Activated CD4-positive, CD25-positive, alpha-beta regulatory T cell treated with anti-CD3 and anti-CD28 coated beads, Interleukin-2, amount 50 U/mL, for 72 hours (primary cell): ENCODE measurements around the gene FOXRED2.

Source experiments
- DNase-seq: peaks from one replicate; pipeline ENCODE4 v3.0.0; 2021

FOXRED2 gene

DNA sequence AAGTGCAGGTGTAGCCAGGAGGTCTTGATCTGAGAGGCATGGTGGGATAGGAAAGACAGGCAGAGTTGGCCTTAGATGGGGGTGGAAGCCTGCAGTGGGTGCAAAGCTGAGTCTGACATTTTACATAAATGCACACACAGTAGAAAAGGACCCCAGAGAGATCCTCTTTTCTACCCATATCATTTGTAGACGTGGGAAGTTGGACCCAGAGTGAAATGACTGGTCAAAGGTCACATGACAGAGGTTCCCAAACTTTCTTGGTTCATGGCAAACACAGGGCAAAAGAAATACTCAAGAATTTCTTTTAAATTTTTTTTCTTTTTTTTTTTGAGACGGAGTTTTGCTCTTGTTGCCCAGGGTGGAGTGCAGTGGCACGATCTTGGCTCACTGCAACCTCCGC is 6.2 kb upstream of the FOXRED2 start:
- DNase-seq = no peak

DNA sequence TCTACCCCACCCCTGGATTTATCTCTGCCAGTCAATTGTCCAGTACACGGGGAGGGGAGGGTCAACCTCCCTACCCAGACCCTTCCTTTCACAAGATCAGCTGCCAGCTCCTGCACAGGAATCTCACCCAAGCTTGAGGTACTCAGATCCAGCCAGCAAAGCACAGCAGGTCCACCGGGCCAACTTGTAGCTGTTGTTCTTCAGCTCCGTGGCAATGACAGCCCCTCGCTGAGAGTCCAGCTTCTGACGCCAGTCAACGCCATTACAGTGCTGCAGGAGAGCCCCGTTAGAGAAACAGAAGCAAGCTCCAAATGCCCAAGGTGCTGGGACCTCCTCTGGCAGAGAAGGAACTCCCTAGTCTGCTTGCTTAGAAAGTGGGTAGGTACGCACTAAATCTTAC is 5.5 kb upstream of the FOXRED2 start:
- DNase-seq = no peak

DNA sequence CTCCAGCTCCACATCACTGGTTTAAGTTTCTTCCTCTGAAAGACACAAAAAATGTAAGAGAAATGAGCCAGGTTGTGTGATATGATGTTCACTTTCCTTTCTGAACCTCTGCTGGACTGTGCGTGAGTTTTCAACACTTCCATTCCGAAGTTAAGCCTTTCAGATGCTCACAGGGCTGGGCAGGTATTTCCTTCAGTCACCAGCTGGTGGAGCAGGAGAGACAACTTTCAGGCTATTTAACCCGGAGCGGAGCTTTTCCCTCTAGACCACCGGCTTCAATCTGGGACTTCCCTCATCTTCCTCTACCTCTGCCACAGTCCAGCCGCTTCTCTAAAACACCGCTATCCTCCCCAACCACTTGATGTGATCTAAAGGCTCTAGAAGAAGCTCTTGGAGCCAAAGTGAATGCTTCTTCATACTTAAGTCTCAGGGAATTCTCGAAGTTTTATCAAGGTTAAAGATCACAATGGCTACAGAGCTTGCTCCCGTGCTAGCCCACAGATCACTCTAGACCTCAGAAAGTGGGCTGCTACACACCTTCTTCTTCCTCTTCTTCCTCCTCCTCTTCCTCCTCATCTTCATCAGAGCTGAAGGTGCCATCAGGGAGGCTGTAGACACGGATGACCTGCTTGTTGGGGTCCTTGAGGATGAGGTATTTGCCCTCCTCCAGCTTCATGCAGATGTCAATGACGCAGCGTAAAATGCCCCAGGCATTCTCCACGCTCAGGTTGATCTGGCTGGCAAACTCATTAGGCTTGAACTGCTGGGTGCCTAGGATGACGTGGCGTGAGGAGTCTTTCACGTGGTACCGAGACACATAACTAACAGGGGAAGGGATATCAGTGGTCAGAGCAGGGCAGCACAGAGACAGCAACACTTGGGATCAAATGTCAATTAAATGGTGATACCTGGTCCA is 4.4 kb upstream of the FOXRED2 start:
- DNase-seq = no peak

DNA sequence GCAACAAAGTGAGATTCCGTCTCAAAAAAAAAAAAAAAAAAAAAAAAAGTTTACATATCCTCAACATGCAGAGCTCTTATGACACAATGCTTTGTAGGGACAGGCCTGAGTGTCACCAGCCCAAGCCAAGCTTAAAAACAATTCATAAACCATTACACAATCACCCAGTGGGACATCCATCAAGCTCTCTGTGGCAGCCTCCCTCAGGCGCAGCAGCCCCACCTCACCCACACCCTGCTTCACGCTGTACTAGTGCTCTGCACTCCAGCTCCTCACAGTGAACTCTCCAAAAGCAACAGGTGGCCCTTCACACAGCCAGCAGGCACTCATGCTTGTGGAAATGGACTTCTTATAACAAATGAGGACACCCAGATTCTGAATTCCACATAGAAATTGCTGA is 3.5 kb upstream of the FOXRED2 start:
- no peak for DNase-seq

DNA sequence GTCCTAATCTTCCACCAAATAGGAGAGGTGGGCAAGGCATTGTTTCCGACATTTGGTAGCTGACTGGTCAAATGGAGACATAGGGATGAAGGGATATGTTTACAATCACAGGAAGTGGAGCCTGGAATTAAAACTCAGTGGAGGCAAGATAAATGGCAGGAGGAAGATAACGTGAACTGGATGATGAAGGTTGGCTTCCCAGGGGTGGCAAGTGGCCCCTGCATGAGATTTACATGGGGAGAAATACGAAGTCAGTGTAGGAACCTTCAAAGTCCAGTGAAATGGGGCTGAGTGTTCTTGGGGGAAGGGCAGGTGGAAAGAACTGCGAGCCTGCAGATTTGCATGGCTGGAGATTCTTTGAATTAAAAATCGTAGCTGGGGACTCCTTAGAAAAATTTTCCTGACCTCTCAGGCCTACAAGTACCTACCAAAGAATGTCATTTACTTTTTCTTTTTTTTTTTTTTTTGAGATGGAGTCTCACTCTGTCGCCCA is 724 bp upstream of the FOXRED2 start:
- no peak for DNase-seq

DNA sequence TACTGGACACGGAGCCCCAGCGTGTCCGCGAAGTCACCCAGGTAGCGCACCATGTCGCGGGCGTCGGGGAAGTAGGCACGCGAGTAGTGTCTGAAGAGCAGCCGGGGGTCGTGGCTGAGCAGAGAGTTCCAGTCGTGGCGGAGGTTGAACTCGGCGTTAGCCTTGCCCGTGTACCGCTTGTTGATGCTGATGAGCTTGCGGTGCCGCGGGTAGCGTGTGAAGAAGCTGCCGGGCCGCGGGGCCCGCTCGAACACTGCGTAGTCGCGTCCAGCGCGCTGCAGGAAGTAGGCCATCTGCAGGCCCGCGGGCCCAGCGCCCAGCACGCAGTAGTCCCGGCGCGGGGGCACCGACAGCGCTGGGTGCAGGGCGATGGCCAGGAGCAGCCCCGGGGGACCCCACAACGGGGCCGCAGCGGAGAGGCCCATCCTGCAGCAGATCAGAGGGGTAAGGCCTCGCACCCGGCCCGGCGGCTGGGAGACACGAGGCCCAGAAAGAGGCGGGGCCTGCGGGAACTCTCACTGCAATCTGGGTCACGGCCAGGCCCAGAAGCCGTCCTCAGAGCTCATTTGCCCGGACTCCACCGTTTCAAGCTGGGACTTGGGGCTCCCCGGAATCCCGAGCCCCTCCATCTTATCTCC is 723 bp downstream of the FOXRED2 start:
- DNase-seq = no peak

GRCh38 chr22:36497910-36498665 is 8.8 kb downstream of the FOXRED2 start:
- no peak for DNase-seq

DNA sequence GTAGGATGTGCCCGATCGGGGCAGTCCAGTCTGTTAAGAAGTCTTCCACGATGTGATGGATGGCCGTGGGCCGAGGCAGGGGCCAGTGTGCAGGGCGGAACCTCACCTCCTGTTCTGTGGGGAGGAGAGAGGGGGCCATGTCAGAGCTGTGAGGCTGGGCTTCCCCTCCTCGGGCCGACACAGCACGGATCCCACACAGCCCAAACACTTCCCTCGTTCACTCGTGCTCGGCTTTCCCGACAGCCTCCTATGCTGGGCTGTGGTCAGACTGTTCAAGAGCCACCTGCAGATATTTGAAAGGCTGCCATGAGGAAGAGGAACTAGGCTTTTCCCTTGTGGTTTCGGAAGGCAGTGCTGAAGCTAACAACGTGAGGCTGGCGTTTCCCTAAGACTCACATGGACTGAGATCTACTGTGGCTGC is 13.1 kb downstream of the FOXRED2 start:
- no peak for DNase-seq

DNA sequence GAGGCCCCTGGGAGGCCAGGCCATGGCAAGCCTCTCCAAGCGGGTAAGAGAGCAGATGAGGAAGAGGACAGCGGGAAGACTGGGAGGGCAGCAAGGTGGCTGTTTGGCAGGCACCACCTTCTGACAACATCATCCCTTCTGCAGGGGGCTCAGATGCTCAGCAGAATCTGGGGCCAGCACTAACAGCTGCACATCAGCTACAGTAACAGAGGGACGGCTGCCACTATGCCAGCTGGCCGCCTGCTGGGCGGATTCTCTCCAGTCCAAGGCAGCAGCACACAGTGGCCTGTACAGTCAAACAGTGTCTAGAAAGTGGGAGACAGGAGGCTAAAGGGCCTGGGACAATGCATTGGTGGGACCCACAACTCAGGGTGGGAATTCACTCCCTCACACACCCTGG is 14.7 kb downstream of the FOXRED2 start:
- no peak for DNase-seq

- DNase-seq = no peak
Observed at GRCh38 chr22:36491155-36491554, 15.7 kb downstream of the FOXRED2 start.

DNA sequence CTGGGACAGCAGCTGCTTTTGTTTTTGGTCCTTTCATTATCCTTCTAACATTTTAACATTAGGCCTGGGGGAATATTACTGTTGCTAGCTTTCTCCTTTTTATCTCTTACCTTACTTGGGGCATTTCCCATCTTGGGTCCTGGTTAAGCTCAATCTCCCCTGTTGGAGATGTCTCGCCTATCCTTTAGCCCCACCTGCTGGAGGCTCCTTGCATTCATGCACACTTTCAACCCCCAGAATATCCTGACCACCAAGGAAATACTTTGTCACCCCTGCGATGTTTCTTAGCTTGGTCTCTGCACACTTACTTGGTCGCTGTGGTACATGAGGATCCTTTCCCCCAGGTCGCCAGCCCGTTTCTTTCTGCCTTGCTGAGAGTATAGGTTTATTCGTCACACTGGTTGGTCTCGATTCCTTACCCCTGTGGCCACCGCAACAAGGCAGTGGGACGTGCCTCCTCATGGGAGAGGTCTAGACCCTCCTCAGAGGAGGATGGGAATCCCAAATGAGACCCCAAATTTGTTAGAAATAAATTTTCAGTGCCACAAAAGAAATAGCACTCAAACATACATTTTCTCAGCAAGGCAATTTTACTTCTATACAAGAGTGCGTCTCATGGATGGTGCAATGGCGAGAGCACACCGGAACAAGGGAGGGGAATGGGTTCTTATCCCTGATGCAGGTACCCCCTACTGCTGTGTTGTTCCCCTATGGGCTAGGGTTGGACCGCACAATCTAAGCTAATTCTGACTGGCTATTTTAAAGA is 20.0 kb downstream of the FOXRED2 start:
- peak; percentile 54 for DNase-seq

GRCh38 chr22:36481393-36482168 is 25.3 kb downstream of the FOXRED2 start, which contains the start of gene TXN2:
TSS of gene TXN2 (minus strand) at chr22:36481640. CDS start at chr22:36480837, 803 bp downstream.
- DNase-seq = peak; percentile 91

DNA sequence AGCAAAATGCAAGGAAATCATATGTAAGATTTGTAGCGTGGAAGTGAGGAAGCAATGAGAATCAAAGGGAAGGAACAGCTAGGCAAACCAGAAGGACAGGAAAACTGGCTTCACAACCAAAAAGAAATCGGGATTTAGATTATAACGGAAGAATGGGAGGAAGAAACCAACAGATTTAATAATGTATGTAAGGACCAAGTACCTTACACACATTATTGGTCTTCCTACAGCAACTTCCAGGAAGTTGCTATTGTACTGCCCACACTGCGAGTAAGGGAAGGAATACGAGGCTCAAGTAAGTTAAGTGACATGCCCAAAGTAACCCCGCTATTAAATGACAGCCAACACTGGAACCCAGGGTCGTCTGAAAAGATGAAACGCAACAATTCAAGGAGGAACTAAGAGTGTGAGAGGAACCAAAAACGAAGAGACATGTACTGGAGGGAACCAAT is 25.9 kb downstream of the FOXRED2 start:
- DNase-seq = no peak

DNA sequence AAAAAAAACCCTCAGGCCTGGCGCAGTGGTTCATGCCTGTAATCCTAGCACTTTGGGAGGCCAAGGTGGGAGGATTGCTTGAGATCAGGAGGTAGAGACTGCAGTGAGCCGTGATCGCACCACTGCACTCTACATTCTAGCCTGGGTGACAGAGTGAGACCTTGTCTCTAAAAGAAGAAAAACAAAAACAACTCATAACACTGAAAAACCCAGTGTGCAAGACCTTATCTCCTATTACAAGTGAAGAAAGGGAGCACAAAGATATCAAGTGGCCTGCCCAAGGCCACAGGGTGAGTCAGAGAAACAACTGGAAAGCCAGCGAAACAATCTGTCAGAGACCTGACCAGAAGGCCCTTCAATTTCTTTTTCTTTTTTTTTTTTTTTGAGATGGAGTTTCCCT is 27.9 kb downstream of the FOXRED2 start:
- no peak for DNase-seq

- DNase-seq = no peak
Observed at GRCh38 chr22:36475341-36475740, 31.5 kb downstream of the FOXRED2 start.

DNA sequence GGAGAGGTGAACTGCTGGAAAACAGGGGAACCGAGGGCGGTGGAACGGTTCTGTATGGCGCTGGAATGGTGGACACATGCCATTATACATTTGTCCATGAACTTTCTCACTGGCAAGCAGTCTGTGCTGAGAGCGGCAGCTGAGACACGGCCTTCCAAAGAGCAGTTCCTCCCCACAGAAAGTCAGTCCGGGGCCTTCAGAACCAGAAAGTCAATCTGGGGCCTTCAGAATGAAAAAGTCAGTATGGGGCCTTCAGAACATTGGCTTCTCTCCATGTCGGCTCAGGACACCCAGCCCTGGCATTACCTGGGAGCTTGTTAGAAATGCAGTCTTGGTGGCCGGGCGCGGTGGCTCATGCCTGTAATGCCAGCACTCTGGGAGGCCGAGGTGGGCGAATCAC is 34.2 kb downstream of the FOXRED2 start:
- no peak for DNase-seq

GRCh38 chr22:36471341-36471821 is 35.5 kb downstream of the FOXRED2 start:
- no peak for DNase-seq

DNA sequence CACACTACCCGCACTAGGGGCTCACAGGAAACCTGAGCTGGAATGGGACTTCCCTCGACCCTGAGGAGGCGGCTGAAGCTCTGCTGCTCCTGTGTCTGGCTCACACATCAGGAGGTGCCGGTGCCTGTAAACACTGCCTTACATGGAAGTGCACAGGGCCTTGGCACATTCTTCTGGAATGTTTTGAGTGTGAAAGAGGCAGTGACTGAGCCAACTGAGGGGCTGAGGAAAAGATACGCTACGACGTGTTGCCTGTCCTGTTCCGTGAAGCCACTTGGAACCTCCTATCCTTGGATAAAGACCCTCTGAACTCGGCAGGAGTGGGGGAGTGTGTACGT is 35.9 kb downstream of the FOXRED2 start:
- no peak for DNase-seq

DNA sequence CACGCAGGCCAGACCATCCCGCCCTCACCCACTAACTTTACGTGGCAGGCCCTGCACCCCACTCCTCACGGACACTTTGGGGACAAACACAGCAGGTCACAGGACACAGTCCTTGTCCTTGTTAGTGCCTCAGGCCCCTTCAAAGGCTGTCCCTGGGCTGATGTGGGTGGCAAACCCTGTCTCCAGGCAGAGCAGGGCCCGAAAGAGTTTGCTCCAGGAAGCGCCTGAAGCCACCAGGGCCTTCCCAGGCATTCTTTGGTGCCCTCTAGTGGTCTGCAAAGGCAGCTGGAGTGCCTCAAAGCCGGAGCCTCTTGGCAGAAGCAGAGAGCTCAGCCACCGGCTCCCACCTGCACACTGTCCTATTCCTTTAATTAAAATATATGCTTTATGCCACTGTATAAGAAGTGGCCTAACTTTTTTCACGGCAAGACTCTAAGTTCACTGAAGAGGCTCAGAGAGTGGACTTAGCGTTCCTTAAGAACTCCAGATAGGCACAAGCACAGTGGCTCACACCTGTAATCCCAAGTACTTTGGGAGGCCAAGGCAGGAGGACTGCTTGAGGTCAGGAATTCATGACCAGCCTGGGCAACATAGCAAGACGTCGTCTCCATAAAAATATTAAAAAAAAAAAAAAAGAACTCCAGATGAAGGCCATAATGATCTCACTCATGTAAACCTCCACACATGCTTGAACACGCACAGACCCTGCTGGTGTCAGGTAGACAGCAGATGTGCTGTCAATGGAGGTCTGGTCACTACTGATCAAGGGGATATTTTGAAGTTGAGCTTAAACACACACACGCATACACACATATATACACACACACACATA is 36.5 kb downstream of the FOXRED2 start:
- DNase-seq = peak; percentile 72

- no peak for DNase-seq
Observed at GRCh38 chr22:36469094-36469710, 37.6 kb downstream of the FOXRED2 start.
